GM19240 (cell line): ENCODE data around the gene TSPAN5.

Experiments
- DNase-seq: peaks from one replicate; pipeline ENCODE4 v3.0.0; 2011; ENCODE audit warnings: low spot score; ENCODE audit not compliant: insufficient read length

Gene TSPAN5

DNA sequence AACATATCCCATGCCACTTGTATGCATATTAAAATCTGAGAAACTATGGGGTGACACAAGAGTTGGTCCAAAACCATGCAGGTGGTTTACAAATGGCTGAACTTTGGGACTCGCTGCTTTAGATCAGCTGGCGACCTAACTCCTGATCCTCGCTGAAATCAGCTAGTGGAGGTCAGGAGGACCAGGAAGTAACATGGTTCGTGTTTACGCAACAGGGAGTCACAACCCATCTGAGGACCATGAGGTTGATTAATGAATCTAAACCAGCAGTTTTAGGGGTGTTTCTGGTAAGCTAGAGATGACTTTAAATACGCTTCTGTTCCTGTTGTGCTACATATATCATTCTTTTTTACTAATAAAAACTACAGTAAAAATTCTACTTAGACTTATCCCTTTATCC lies 12.9 kb downstream of the TSPAN5 start:
- no peak for DNase-seq

DNA sequence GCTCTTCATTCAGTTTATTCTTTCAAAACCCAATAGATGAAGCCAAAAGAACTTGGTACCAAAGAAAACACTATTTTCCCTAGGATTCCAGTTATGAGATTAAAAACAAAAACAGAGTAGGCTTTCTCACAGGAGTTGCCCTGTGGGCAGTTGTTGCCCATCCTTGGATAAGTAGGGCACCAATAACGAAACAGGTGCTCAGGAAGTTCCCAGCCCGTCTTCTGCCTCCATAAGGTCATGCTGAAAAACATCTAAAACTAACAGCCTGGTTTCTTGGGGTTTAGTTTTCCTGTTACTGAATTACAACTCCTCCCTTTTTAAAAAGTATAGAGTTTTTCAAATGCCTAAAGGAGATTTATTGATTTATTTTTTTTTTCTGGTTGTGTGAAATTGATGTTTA lies 14.7 kb downstream of the TSPAN5 start:
- DNase-seq = no peak

- no peak for DNase-seq
Measured at GRCh38 chr4:98642991-98643426, 15.4 kb downstream of the TSPAN5 start.

DNA sequence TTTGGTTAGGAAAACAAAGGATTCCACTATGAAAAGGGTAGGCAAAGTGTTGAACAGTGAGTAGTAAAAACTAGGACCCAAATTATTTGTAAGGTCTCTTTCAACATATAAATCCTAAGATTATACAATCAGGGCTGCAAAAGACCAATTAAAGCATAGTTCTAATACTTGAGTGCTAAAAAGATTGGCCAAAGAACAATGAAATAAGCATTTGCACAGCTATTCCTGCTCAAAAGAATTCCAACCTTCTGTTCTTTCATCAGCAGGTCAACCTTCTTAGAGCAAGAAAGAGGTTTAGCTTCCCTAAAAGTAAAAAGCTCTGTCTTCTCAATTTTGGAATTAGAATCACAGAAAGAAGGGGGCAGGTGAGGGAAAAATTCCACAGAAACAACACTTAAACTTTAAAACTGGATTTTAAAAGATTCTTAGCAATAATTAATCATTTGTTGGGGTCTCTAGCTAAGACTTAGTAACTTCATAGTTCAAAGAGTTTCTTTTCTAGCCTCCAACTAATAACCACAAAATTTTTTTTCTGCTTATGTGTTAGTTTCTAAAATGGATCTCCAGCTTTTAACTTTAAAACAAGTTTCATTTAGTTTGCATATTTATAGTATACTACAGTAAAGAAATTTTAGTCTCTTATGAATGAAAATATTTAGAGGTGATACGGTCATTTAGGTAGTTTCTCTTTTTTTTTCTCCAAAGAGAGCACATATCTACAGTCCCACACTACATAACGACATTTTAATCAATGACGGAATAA lies 16.3 kb downstream of the TSPAN5 start:
- no peak for DNase-seq

- no peak for DNase-seq
Measured at GRCh38 chr4:98641376-98641775, 17.0 kb downstream of the TSPAN5 start.

GRCh38 chr4:98639523-98639922 lies 18.9 kb downstream of the TSPAN5 start:
- no peak for DNase-seq

DNA sequence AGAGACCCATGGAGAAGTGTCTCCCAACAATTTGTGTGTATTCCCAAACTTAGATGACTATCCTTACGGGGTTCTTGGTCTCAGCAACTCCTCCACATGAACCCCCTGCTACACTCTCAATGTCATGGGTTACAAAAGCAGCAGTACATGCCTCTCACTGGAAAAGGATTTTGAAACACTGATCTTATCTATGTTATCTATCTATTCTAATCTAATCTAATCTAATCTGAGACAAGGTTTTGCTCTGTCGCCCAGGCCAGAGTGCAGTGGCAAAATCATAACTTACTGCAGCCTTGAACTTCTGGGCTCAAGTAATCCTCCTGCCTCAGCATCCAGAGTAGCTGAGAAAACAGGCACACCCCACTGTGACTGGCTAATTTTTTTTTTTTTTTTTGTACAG lies 19.3 kb downstream of the TSPAN5 start:
- DNase-seq = no peak

DNA sequence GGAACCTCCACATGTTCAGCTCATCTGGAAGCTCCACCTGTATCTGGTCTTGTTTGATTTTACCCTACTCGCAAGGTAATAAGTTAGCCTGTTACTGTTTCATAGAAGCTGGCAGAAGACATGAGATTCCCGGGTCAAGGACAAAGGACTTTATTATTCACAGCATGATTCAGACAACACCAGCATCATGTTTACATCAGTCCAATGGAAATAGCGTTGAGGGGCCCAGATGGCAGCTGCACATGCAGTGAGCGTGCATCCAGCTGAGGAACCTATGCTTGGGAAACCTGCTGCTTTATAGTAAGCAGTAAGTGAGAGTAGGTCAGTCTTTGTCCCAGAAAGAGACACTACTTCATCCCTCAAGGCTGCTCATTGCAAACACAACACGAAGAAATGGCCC lies 19.8 kb downstream of the TSPAN5 start:
- DNase-seq = no peak

DNA sequence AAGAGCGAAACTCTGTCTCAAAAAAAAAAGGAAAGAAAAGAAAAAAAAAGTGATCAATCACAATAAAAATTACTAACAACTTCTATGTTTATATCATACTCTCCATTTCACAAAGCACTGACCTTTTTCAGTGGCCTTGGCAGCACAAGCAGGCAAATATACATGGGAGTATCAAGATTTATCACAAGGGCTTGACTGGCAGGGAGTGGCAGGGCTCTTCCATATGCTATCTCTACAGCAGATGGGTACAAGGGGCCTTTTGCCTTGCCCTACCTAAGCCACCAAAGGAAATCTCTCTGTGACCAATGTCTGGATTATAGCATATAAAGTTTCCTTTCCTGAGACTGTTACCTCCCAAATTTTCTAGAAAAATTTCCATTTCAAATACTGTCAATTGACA lies 24.4 kb downstream of the TSPAN5 start:
- DNase-seq = no peak

- DNase-seq = no peak
Measured at GRCh38 chr4:98633159-98633558, 25.3 kb downstream of the TSPAN5 start.

DNA sequence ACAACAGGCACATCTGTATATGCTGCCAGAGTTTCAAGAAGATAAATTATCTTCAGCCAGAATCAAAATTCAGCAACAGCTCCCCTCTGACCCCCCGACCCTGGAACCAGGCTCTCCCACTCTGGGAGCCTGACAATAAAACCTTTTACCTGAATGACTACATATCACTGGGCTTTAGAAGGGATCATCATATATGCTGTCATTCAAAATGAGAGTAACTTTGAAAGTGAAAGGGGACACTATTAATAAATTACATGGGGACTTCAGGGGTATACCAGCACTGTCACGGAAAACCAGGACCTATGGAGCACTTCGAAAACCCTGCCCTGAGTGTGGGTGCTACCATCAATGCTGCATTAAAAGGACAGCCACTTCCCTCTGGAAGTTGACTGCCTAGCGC lies 26.2 kb downstream of the TSPAN5 start:
- no peak for DNase-seq

DNA sequence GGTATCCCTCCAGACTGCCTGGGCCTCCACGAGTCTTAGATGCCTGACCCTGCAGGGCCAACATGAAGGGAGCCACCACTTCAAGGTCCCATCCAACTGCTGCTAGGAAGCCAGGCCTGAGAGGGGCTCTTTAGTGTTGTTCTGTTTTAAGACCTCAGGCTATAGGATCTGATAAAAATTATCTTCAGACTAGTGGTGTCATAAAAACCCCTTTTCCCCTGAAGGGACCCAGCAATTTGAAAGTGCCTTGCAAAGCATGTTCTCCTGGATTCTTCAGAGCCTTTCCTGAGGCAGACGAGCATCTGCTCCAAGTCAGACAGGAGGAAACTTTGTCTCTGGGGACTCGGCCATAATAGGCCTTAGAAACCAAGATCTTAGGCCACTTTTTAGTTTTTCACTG lies 26.9 kb downstream of the TSPAN5 start:
- no peak for DNase-seq

GRCh38 chr4:98630737-98631454 lies 27.5 kb downstream of the TSPAN5 start:
- no peak for DNase-seq

- no peak for DNase-seq
Measured at GRCh38 chr4:98627531-98628257, 30.7 kb downstream of the TSPAN5 start.

- no peak for DNase-seq
Measured at GRCh38 chr4:98626350-98626749, 32.1 kb downstream of the TSPAN5 start.

DNA sequence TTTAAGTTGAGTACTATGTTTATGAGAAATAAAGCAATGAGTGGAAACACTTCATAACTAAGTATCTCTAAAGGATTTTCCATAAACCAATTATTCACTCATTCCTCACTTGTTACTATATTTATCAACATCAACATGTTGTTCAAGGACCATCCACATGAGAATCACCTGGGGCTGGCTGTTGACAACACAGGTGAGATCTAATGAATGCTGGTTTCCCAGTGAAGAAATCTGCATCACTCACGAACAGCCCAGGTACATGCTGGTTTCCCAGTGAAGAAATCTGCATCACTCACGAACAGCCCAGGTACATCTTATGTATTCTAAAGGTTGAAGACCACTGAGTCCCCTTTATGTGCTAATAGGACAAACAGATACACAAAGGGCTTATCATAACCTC lies 32.5 kb downstream of the TSPAN5 start:
- no peak for DNase-seq

- DNase-seq = no peak
Measured at GRCh38 chr4:98625399-98625798, 33.0 kb downstream of the TSPAN5 start.

GRCh38 chr4:98624642-98625041 lies 33.8 kb downstream of the TSPAN5 start:
- no peak for DNase-seq

DNA sequence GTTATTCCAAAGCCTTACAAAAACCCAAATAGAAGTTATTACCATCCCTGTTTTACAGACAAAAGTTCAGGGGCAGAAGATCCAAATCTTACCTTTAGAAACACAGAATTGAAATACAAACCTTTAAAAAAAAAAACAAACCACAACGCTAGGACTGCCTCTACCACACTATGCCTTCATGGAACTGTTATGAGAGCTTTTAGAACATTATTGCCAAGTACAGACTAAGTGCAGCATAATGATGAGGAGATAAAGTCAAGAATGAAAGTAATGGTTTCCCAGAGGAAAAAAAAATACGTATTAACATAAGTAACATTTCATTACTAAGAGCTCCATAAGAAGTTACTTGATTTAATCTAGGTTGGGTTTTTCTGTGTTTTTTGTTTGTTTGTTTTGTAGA lies 34.3 kb downstream of the TSPAN5 start:
- no peak for DNase-seq

DNA sequence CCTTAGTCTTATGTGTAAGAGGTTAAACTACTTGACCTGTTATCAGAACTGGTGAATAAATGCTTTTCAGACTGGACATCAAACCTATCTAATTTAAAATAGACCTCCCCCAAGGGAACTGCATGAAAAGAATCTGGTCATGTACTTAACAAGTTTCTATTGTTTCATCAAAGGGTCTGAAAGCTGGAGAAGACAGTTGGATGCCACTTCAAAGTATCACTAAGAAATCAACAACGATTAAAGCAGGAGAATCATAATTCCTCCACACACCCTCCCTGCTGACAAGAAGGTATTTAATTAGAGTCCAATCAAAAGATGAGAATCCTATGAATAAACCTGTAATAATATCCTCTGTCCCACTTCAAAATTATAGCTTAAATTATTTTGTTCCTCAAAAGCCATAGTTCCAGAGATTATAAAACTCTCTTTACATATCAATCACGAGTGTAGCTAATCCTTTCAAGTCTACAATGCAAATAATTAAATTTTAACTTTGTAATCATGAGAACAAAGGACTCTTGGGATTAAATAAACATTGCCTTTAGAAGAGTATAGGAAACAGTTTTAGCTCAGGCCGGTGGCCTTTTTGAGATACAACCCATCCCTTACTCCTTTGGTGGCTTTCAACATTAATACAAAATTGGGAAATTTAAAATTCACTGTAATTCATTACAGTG lies 35.1 kb downstream of the TSPAN5 start:
- no peak for DNase-seq

DNA sequence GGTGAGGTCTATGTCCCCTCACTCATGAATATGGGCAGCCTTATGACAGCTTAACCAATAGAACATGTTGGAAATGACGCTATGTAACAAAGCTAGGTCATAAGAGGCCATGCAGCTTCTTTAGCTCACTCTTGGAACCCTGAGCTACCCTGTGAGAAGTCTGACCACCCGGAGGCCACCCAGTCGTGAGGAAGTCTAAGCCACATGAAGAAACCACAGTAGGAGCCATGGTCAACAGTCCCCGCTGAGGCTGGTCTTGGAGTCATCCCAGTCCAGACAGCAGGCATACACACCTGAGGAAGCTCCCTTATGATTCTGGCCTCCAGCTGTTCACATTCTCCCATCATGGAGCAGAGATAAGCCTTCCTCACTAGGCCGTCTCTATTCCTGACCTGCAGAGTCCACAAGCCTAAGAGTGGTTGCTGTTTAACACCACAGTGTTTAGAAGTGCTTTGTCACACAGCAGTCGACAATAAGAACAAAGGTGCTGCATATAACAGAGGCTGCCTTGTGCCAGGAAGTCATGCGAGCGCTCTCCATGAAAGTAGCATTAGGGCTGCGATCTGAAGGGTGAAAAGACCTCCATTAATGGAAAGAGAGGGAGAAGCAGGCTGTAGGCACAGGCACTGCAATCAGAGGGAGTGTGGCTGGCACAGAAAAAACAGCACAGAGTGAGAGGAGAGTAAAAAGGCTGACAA lies 38.2 kb downstream of the TSPAN5 start:
- no peak for DNase-seq
